Measurements from ENCODE around the gene FAM8A1.

GRCh38 chr6:17602888-17603287 is 2.8 kb downstream of the FAM8A1 start:
- TF ChIP-seq POLR2AphosphoS5 (IDR thresholded peaks at IDR 0.05; ENCODE audit: low read depth, low read length) = no peak
- no peak for TF ChIP-seq TAF1 (IDR thresholded peaks at IDR 0.05; ENCODE audit: borderline replicate concordance, insufficient read depth, low read length)

Measured in PFSK-1 (cell line).